Heart left ventricle (tissue), 13 donors: ENCODE measurements around the gene ZNF76.

ENCODE experiments used
- POLR2A ChIP-seq, 2 donors: fragments of 450-650 bp; IDR thresholded peaks; one replicate each; pipeline ENCODE4 v1.6.1; 2017; ENCODE audit warnings: antibody characterized with exemption in 2 of 2, mild to moderate bottlenecking in 2 of 2, moderate library complexity in 2 of 2
- TF ChIP-seq, protein P1 (sequence below), 12 donors: fragments of 200-600 bp; sonication (generic) in 4 of 12; IDR thresholded peaks; one replicate each; pipeline versions ENCODE4 v1.5.0 to v1.8.0; 2018 to 2022; ENCODE audit warnings: antibody characterized with exemption in 12 of 12, mild to moderate bottlenecking in 5 of 12
- donor health status: ischemic (EF 13 %, LVEDD 7.1; RV severe dilation, severe dysfunction).
- donor health status: DM: no; HTN: yes; CAD: no.
- donor health status: DM: no; HTN: no; CAD: no.
- donor health status: ischemic (EF 25% LVEDD 6.9; RV normal size, moderate dysfunction).
- donor health status: ischemic (EF 25% LVEDD 5.7; RV mildly dilated, moderate dysfunction).
- donor health status: ischemic (EF 35%, LVEDD 5.7; RV mildly dilated, moderate dysfunction).
- donor health status: nonischemic (EF 11% LVEDD 7.7; RV severe dilation, severe dysfunction).
- donor health status: DM: yes; HTN: yes; CAD: no.
- donor health status: PGD.
- donor health status: ischemic (EF 29% LVEDD 5.4; RV normal size, mild dysfunction).
- donor health status: nonischemic (EF 23%, LVEDD 6.1; RV moderate dilation, normal function).

DNA sequence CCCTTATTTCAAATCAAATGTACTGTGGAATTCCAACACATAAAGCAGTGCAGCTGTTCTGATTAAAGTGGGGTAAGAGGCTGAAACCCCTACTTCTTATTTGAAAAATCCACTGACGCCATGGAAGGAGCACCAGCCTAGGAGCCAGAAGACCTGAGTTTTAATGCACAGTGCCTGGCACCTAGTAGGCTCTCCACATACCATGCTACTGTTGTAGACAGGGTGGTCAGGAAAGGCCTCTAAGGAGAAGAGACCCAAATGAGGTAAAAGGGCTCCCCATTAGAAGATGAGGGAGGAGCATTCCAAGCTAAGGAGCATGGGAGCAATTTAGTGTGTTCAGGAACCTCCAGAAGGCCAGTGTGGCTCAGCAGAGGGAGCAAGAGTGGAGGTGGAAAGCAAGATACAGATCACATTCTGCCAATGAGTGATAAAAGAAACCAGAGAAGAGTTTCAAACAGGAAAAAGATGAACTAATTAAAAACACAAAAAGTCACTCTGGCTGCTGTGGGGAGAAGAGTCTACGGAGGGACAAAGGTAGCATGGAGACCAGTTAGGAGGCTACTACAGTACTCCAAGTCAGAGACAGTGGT, 11.8 kb upstream of the ZNF76 start:
- TF ChIP-seq, protein P1, sequence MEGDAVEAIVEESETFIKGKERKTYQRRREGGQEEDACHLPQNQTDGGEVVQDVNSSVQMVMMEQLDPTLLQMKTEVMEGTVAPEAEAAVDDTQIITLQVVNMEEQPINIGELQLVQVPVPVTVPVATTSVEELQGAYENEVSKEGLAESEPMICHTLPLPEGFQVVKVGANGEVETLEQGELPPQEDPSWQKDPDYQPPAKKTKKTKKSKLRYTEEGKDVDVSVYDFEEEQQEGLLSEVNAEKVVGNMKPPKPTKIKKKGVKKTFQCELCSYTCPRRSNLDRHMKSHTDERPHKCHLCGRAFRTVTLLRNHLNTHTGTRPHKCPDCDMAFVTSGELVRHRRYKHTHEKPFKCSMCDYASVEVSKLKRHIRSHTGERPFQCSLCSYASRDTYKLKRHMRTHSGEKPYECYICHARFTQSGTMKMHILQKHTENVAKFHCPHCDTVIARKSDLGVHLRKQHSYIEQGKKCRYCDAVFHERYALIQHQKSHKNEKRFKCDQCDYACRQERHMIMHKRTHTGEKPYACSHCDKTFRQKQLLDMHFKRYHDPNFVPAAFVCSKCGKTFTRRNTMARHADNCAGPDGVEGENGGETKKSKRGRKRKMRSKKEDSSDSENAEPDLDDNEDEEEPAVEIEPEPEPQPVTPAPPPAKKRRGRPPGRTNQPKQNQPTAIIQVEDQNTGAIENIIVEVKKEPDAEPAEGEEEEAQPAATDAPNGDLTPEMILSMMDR (IDR thresholded peaks at IDR 0.05), result no peak
- no peak for TF ChIP-seq POLR2A (IDR thresholded peaks at IDR 0.05)
